ENCODE measurements around the gene ZNF638.
"Not testable (repeated sequence)": the region's sequence is repeated elsewhere in the genome, so short reads cannot be mapped to it uniquely, and the experiment has no call there.

ZNF638 gene

GRCh38 chr2:71423817-71424420 is 92.3 kb downstream of the ZNF638 start:
- Histone ChIP-seq H3K9me3 (ENCODE audit: low read length) (no peaks in the 10 kb centered on the region), H3K36me3 (ENCODE audit: insufficient read depth, low read length) (peaks cover 67% of the 10 kb centered on the region), H2AFZ (ENCODE audit: low read length) (no peak overlapping the region), H3K4me1 (ENCODE audit: insufficient read depth, low read length, severe bottlenecking) (no peaks in the 10 kb centered on the region), H3K27ac (ENCODE audit: low read depth, low read length, poor library complexity, severe bottlenecking) (no peak overlapping the region), H3F3A (ENCODE audit: insufficient read depth, low read length) (no peaks in the 10 kb centered on the region), H3K9me2 (ENCODE audit: low read depth, low read length) (no peaks in the 10 kb centered on the region), H3K9ac (ENCODE audit: low read length) (no peak overlapping the region), H3K79me2 (ENCODE audit: insufficient read depth, low read length) (no peaks in the 10 kb centered on the region), H3K4me3 (ENCODE audit: low read depth, low read length, poor library complexity, severe bottlenecking) (no peak overlapping the region), H4K20me1 (ENCODE audit: insufficient read depth, low read length) (no peaks in the 10 kb centered on the region), H3K27me3 (ENCODE audit: insufficient read depth, low read length) (no peaks in the 10 kb centered on the region), H3K4me2 (ENCODE audit: low read length) (no peak overlapping the region)
- TF ChIP-seq EZH2 (IDR thresholded peaks at IDR 0.05; ENCODE audit: borderline replicate concordance, low read length) (no peak), CTCF (IDR thresholded peaks at IDR 0.05; ENCODE audit: low read length) (no peak)

DNA sequence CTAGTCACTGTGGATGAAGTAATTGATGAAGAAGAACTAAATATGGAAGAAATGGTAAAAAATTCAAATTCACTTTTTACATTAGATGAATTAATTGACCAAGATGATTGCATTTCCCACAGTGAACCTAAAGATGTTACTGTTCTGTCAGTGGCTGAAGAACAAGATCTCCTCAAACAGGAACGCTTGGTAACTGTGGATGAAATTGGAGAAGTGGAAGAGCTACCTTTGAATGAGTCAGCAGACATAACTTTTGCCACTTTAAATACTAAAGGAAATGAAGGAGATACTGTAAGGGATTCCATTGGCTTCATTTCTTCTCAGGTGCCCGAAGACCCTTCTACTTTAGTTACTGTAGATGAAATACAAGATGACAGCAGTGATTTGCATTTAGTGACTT is 95.1 kb downstream of the ZNF638 start:
- TF ChIP-seq EZH2 (IDR thresholded peaks at IDR 0.05; ENCODE audit: borderline replicate concordance, low read length) = no peak
- Histone ChIP-seq H3K9me3 (ENCODE audit: low read length) (no peaks in the 10 kb centered on the region), H3K79me2 (ENCODE audit: insufficient read depth, low read length) (no peaks in the 10 kb centered on the region), H3K4me2 (ENCODE audit: low read length) (no peak overlapping the region), H3K4me3 (ENCODE audit: low read depth, low read length, poor library complexity, severe bottlenecking) (no peak overlapping the region), H3K4me1 (ENCODE audit: insufficient read depth, low read length, severe bottlenecking) (no peaks in the 10 kb centered on the region), H3F3A (ENCODE audit: insufficient read depth, low read length) (no peaks in the 10 kb centered on the region), H3K9ac (ENCODE audit: low read length) (no peak overlapping the region), H3K27ac (ENCODE audit: low read depth, low read length, poor library complexity, severe bottlenecking) (no peak overlapping the region), H2AFZ (ENCODE audit: low read length) (no peak overlapping the region), H4K20me1 (ENCODE audit: insufficient read depth, low read length) (no peaks in the 10 kb centered on the region), H3K9me2 (ENCODE audit: low read depth, low read length) (no peaks in the 10 kb centered on the region), H3K36me3 (ENCODE audit: insufficient read depth, low read length) (peaks cover 86% of the 10 kb centered on the region), H3K27me3 (ENCODE audit: insufficient read depth, low read length) (no peaks in the 10 kb centered on the region)

GRCh38 chr2:71428472-71429383 is 97.1 kb downstream of the ZNF638 start:
- Histone ChIP-seq H3K27me3 (ENCODE audit: insufficient read depth, low read length) (no peaks in the 10 kb centered on the region), H3K79me2 (ENCODE audit: insufficient read depth, low read length) (no peaks in the 10 kb centered on the region), H3F3A (ENCODE audit: insufficient read depth, low read length) (no peaks in the 10 kb centered on the region), H3K4me3 (ENCODE audit: low read depth, low read length, poor library complexity, severe bottlenecking) (no peak overlapping the region), H3K27ac (ENCODE audit: low read depth, low read length, poor library complexity, severe bottlenecking) (no peak overlapping the region), H2AFZ (ENCODE audit: low read length) (no peak overlapping the region), H3K4me2 (ENCODE audit: low read length) (no peak overlapping the region), H3K9me3 (ENCODE audit: low read length) (no peaks in the 10 kb centered on the region), H3K36me3 (ENCODE audit: insufficient read depth, low read length) (peaks cover 90% of the 10 kb centered on the region), H3K4me1 (ENCODE audit: insufficient read depth, low read length, severe bottlenecking) (no peaks in the 10 kb centered on the region), H3K9ac (ENCODE audit: low read length) (no peak overlapping the region), H4K20me1 (ENCODE audit: insufficient read depth, low read length) (no peaks in the 10 kb centered on the region), H3K9me2 (ENCODE audit: low read depth, low read length) (no peaks in the 10 kb centered on the region)
- TF ChIP-seq EZH2 (IDR thresholded peaks at IDR 0.05; ENCODE audit: borderline replicate concordance, low read length) (no peak), CTCF (IDR thresholded peaks at IDR 0.05; ENCODE audit: low read length) (no peak)

- not testable (repeated sequence) for H3K79me2 ChIP-seq (ENCODE audit: insufficient read depth, low read length); H4K20me1 ChIP-seq (ENCODE audit: insufficient read depth, low read length); H3K27me3 ChIP-seq (ENCODE audit: insufficient read depth, low read length); H3F3A ChIP-seq (ENCODE audit: insufficient read depth, low read length); H3K9ac ChIP-seq (ENCODE audit: low read length); H3K9me3 ChIP-seq (ENCODE audit: low read length); H3K27ac ChIP-seq (ENCODE audit: low read depth, low read length, poor library complexity, severe bottlenecking); H2AFZ ChIP-seq (ENCODE audit: low read length); H3K4me3 ChIP-seq (ENCODE audit: low read depth, low read length, poor library complexity, severe bottlenecking); H3K9me2 ChIP-seq (ENCODE audit: low read depth, low read length); H3K4me1 ChIP-seq (ENCODE audit: insufficient read depth, low read length, severe bottlenecking); H3K4me2 ChIP-seq (ENCODE audit: low read length); H3K36me3 ChIP-seq (ENCODE audit: insufficient read depth, low read length)
These were observed 113.6 kb downstream of the ZNF638 start for GRCh38 chr2:71445142-71445541.

Data from OCI-LY1 (cell line).